ENCODE results near the gene CREB5.
A peak's percentile ranks its signal among the peaks of the same experiment; 100 is the strongest.
"Not testable (repeated sequence)": the region's sequence is repeated elsewhere in the genome, so short reads cannot be mapped to it uniquely, and the experiment has no call there.

The CREB5 gene

GRCh38 chr7:28573651-28574301, 161.5 kb downstream of the CREB5 start:
- DNase-seq (ENCODE audit: low spot score) (peak; percentile 80), FAIRE-seq (peak; percentile 93)

- peak; percentile 97 for DNase-seq (ENCODE audit: low spot score)
- FAIRE-seq, result peak; percentile 84
Observed at GRCh38 chr7:28575241-28575643, 162.9 kb downstream of the CREB5 start.

- FAIRE-seq (no peak), DNase-seq (ENCODE audit: low spot score) (no peak)
Observed at GRCh38 chr7:28576656-28577055, 164.3 kb downstream of the CREB5 start.

- FAIRE-seq (peak; percentile 93), DNase-seq (ENCODE audit: low spot score) (peak; percentile 89)
Observed at GRCh38 chr7:28579571-28579970, 167.3 kb downstream of the CREB5 start.

GRCh38 chr7:28580665-28581064, 168.3 kb downstream of the CREB5 start:
- no peak for DNase-seq (ENCODE audit: low spot score)
- no peak for FAIRE-seq

- FAIRE-seq, result no peak
- no peak for DNase-seq (ENCODE audit: low spot score)
Observed at GRCh38 chr7:28581351-28581750, 169.0 kb downstream of the CREB5 start.

GRCh38 chr7:28582226-28582625, 169.9 kb downstream of the CREB5 start:
- no peak for DNase-seq (ENCODE audit: low spot score)
- no peak for FAIRE-seq

GRCh38 chr7:28584235-28584634, 171.9 kb downstream of the CREB5 start:
- FAIRE-seq (no peak), DNase-seq (ENCODE audit: low spot score) (no peak)

GRCh38 chr7:28586736-28587135, 174.4 kb downstream of the CREB5 start:
- no peak for DNase-seq (ENCODE audit: low spot score)

GRCh38 chr7:28587211-28587610, 174.9 kb downstream of the CREB5 start:
- no peak for FAIRE-seq
- peak; percentile 16 for DNase-seq (ENCODE audit: low spot score)

More at GRCh38 chr7:28586736-28587135, 174.4 kb downstream of the CREB5 start:
- FAIRE-seq, result no peak

- DNase-seq (ENCODE audit: low spot score) (no peak), FAIRE-seq (no peak)
Observed at GRCh38 chr7:28588602-28589001, 176.3 kb downstream of the CREB5 start.

GRCh38 chr7:28591041-28591674, 178.8 kb downstream of the CREB5 start:
- FAIRE-seq (no peak), DNase-seq (ENCODE audit: low spot score) (no peak)

- FAIRE-seq (no peak), DNase-seq (ENCODE audit: low spot score) (no peak)
Observed at GRCh38 chr7:28591725-28592349, 179.5 kb downstream of the CREB5 start.

GRCh38 chr7:28592861-28593260, 180.5 kb downstream of the CREB5 start:
- FAIRE-seq, result no peak
- no peak for DNase-seq (ENCODE audit: low spot score)

- FAIRE-seq (no peak), DNase-seq (ENCODE audit: low spot score) (no peak)
Observed at GRCh38 chr7:28595076-28595475, 182.8 kb downstream of the CREB5 start.

GRCh38 chr7:28595801-28596200, 183.5 kb downstream of the CREB5 start:
- no peak for DNase-seq (ENCODE audit: low spot score)
- no peak for FAIRE-seq

GRCh38 chr7:28596245-28596935, 184.1 kb downstream of the CREB5 start:
- DNase-seq (ENCODE audit: low spot score), result no peak

GRCh38 chr7:28597284-28597683, 185.0 kb downstream of the CREB5 start:
- DNase-seq (ENCODE audit: low spot score), result no peak
- FAIRE-seq, result no peak

More at GRCh38 chr7:28596245-28596935, 184.1 kb downstream of the CREB5 start:
- FAIRE-seq, result no peak

GRCh38 chr7:28598037-28598436, 185.7 kb downstream of the CREB5 start:
- not testable (repeated sequence) for FAIRE-seq; DNase-seq (ENCODE audit: low spot score)

- no peak for DNase-seq (ENCODE audit: low spot score)
- no peak for FAIRE-seq
Observed at GRCh38 chr7:28598586-28598985, 186.3 kb downstream of the CREB5 start.

GRCh38 chr7:28599411-28599810, 187.1 kb downstream of the CREB5 start:
- FAIRE-seq (no peak), DNase-seq (ENCODE audit: low spot score) (no peak)

- no peak for FAIRE-seq
- no peak for DNase-seq (ENCODE audit: low spot score)
Observed at GRCh38 chr7:28602282-28602681, 190.0 kb downstream of the CREB5 start.
